ENCODE data around the gene LIG4. TPM values are rescaled to one million over a fixed set of nuclear protein-coding genes. Genes with fewer than 3 reads are reported as not detected.

LIG4 gene
- polyA plus RNA-seq, 12 donors, result 9.0 to 18.2 (median 14.7) TPM; not detected in 1

DNA sequence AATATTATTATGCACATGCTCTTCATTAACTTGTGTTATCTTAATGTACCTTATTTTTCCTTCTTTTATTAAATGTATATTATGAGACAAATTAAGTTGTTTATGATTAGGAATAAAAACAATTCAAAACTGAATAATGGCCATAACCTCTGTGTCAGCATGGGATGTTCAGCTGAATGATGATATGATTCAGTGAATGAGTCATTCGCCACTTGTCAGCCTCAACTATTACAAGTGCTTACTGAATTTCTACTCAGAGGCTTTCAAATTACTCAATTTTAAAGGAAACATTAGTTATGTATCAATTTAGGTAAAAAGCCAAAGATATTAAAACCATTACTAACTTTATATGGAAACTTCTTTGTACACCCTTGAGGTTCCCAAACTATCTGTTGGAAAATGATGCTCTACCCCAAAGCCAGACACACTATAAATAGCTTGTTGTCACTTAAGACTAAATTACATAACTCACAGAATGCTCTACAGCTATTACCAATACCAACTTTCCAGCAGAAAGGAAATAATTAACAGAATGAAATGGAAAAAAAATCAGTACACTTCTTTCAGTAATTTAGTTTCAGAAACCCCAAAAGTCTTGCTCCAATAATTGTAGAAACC lies 14.4 kb downstream of the LIG4 start:
- no peak for DNase-seq

DNA sequence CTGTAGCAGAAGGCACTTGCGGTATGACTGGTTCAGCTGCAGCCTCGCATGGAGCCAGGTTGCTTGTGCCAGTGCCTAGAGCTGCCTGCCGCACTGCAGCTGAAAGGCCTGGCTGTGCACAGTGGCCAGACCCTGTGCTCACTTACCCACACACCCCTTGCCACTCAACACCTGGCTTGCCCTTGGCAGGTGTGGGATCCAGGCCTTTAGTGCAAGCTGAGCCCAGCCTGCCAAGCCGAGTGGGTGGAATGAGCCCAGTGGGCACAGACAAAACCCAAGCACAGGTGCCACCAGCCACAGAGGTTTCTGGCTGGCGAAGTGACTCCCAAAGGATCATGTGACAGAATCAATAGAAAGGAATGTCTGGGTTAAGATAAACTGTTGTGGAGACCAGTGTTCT lies 19.5 kb downstream of the LIG4 start:
- DNase-seq, result no peak

DNA sequence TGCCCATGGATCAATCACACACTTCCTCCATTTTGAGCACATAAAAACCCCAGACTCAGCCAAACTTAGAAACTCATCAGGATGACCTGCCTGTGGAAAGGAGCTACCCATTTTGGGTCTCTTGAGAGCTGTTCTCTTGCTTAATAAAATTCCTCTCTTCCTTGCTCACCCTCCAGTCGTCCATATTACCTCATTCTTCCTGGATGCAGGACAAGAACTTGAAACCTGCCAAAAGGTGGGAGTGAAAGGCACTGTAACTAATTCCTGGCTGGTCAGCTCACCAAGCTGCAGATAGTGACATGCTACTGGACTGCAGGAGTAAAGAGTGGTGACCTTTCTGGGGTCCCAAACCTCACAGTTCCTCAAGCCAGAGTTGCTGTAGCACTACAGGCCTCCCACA lies 20.2 kb downstream of the LIG4 start:
- DNase-seq, result no peak

DNA sequence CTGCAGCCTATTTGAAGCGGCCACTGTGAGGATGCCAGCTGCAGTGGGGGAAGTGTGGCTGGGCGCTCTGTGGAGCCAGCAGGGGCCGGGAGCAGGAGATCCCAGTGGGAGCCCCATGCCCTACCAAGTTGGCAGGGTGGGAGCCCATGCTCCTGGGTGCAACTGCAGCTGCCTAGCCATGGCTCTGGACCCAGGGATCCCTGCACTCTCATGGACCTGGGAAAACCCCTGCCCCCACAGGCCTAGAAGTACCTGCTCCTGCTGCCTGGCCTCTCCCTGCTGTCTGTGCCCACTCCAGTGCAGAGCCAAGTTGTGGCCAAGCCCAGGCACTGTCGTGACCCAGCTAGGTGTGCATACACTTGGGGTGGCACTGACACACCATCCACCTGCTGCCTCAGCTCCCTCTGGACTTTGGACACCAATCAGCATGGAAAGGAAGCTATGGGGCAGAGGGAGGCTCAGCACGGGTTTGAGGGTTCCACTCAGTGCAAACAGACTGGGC lies 20.9 kb downstream of the LIG4 start:
- DNase-seq, result no peak

DNA sequence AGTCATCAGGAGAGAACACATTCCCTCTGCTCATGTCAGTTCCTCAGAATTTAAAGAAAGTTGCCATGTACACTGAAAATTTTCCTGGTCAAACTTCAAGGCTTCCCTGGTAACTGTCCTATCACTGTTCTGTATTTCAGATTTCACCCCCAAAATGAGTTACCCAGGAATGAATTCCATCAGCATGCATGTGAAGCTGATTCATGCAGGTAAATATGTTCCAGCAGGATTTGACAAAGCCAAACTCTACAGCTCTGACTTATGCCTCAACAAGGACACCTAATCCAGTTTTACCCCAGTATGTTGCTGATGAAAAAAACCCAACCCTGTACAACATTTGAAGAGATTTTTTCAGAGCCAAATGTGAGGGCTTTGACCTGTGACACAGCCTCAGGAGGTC lies 21.5 kb downstream of the LIG4 start:
- no peak for DNase-seq

DNA sequence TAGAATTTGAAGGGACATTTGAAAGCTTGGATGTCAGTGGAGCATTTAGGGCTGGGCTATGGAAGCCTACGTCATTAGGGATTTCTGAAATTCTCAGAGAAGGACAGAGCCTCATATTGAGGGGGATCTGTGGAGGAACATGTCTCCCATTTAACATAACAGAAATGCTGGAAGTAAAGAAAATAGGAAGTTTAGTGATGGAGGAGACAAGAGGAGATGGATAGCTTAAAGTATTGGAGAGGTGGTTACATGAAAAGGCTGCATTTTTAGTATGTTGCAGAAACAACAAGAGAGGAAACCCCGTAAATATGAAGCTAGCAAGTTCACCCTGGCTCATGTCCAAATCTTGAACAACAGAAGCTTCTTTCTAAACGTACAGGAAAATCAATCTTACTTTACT lies 24.4 kb downstream of the LIG4 start:
- DNase-seq, result no peak

DNA sequence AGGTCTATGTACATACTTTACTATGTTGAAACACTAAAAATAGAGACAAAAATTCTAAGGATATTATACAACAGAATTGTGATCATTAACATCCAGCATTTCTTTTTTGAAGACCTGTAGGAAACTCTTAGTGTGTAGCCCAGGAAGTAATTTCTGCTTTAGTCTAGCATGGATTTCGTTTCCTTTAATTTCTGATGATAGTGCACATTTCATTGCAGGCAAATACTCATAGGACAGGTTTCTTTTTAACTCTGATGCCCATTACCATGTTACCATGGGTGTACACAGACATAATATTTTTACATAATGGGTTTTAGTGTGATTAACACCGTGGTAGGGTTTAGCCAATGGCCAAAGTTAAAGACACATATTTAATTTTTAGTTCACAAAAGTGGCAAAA lies 27.1 kb downstream of the LIG4 start:
- no peak for DNase-seq

DNA sequence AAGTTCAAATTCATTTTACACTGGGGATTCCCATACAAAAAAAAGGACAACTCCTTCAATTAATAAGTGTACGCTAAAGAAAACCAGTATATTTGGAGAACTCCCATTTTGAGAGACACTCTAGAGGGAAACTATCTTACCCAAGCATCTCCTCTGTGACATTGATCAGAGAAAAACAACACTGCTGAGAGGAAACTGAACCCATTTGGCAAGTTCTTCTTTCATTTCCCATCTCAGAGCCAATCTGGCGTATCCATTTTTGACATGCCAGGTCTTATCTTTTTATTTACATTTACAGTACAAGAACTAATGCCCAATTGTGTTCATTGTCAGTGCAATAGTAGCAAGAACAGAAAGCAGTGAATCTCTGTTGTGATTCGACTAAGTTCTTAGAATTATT lies 30.1 kb downstream of the LIG4 start:
- DNase-seq, result no peak

DNA sequence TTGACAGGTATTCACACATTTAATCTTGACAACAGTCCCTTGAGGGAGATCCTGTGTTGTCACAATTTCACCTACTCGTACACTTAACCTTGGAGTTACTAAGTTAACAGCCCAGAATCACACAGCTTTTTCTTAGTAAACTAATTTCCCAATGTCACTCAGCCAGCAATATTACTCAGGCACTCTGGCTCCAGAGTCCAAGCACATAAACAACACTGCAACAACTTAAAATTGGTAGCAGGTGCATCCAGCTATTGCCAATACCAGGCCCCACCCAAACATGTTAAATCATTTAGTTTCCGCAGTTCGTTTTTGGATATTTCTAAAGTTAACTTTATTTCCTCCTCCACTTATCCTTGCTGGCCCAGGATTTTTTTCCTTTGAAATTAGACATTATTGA lies 32.7 kb downstream of the LIG4 start:
- DNase-seq, result no peak

DNA sequence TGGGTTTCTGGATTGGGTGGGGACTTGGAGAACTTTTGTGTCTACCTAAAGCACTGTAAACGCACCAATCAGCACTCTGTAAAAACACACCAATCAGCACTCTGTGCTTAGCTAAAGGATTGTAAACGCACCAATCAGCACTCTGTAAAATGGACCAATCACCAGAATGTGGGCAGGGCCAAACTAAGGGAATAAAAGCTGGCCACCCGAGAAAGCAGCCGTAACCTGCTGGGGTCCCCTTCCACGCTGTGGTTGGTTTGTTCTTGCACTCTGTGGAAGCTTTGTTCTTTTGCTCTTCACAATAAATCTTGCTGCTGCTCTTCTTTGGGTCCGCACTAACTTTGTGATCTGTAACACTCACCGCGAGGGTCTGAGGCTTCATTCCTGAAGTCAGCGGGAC lies 37.3 kb downstream of the LIG4 start:
- no peak for DNase-seq

DNA sequence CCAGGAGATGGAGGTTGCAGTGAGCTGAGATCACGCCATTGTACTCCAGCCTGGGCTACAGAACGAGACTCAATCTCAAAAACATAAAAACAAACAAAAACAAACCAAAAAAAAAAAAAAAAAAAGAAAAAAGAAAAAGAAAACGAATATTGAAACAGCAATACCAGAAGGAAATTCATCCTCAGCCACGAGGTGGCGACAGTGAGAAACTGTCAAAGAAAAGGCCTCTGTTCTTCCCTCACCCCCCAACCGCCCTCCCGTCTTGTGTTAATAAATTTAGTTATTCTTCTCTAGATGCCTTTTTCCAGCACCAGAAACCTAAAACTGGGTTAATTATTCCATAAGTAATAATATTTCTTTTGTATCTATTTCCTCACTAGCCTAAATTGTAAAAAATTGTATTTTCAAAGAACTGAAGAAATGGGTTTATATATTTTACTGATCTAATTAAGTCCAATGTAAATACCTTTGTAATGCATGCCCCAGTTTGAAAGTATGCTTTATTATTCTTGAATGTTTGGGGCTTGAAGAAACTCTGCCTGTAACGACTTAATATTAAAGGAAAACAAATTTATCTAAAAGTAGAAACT lies 38.6 kb downstream of the LIG4 start:
- DNase-seq, result no peak

DNA sequence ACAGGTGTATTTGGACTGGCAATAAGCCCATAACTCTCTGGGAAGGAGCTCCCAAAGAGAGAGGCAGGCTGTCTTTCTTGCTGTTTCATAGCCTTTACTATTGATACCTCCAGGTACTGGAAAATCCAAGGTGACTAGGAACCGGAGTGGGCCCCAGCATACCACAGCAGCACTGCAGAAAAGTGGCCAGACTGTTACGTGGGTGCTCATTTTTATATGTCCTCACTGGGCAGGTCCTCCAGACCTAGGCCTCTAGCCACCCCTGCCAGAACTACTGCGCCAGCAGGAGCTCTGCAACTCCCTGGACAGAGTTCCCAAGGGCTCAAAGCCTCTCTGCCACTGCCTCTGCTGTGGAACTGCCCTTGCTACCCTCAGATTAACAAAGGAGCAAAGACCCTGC lies 46.4 kb downstream of the LIG4 start:
- DNase-seq, result no peak

DNA sequence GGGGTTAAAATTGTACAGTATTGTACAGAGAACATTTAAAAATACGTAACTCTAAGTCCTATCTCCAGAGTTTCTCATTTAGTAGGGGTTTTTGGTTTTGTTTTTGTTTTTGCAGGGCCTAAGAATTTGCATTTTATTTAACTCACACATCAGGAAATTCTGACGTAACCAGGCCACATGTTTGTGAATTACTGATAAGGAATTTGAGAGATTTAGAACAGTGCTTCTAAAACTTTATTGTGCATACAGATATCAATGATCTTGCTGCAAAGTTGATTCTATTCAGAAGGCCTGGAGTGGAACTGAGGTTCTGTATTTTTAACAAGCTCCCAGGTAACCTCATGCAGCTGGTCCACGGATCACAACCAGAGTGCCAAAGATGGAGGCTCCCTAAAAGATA lies 49.3 kb downstream of the LIG4 start:
- DNase-seq, result no peak

DNA sequence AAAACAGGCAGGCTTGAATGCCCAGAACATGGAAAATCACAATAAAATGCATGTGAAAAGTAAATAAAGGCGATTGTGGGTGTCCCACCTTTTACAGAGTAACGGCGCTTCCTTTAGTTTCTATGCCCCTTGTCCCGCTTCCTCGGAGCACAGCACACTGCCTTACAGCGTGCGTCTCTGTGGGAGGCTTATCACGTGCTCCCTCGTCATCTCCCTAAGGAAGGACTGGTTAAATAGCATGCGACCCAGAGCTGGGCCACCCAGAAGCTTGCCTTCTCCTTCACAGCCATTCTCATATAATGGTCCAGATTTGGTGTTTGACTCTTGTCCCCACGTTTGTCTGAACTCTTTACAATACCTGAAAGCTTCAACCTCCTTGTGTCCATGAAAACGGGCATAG lies 56.6 kb downstream of the LIG4 start:
- DNase-seq, result no peak

Other genes with a start within 250 kb of the LIG4 start
- gene ABHD13, start 2.9 kb upstream of the LIG4 start, polyA plus RNA-seq (ENCODE audit: insufficient read length in 12 of 12), result 10 to 100 TPM in 8 of 12 donors, 1 to 10 TPM in 3, not detected in 1; 7.6 to 13.1 (median 11.9) TPM
- gene TNFSF13B, start 54.2 kb upstream of the LIG4 start, polyA plus RNA-seq (ENCODE audit: insufficient read length in 12 of 12), result 100 to 1,000 TPM in 1 of 12 donors, 1 to 10 TPM in 10, not detected in 1; 2.0 to 166 (median 2.9) TPM